Brain microvascular endothelial cell (primary cell): ENCODE results near the gene ZNF804B.

Experiments used
- DNase-seq: peaks from one replicate; pipeline ENCODE4 v3.0.0-alpha.2; 2020
- H3K27ac ChIP-seq: fragments of 250-450 bp; sonication (Bioruptor Pico); 2 replicates; pipeline ENCODE4 v1.5.1; 2020; ENCODE audit warnings: mild to moderate bottlenecking, moderate library complexity
- H3K27me3 ChIP-seq: fragments of 250-450 bp; sonication (Bioruptor Pico); replicated peaks from 2 replicates; pipeline ENCODE4 v1.5.1; 2020; ENCODE audit warnings: mild to moderate bottlenecking
- H3K36me3 ChIP-seq: fragments of 250-450 bp; sonication (Bioruptor Pico); replicated peaks from 2 replicates; pipeline ENCODE4 v1.5.1; 2020; ENCODE audit warnings: mild to moderate bottlenecking
- H3K4me3 ChIP-seq: 2 replicates; pipeline ENCODE4 v1.5.1; 2011; ENCODE audit warnings: low read depth, mild to moderate bottlenecking, control low read depth, low read length, moderate library complexity
- CTCF ChIP-seq: IDR thresholded peaks from 2 replicates; pipeline ENCODE4 v1.5.1; 2011; ENCODE audit warnings: low read depth, mild to moderate bottlenecking, moderate library complexity, low read length, control low read depth, inconsistent platforms; ENCODE audit errors: missing control alignments
- in situ Hi-C: cut with HindIII; loops from 2 replicates; pipeline ENCODE4 v1.10.0; 2017; ENCODE audit warnings: low sequenced_read_pairs, low pct_ligation_motif_present

Gene ZNF804B

GRCh38 chr7:88795553-88795952 is 36.1 kb downstream of the ZNF804B start, which contains the start of gene TEX47:
Gene TEX47, minus strand, starts transcription at chr7:88795737. Its CDS starts 795 bp downstream, at chr7:88794942.
- H3K36me3 ChIP-seq = no peaks in the 10 kb centered on the region
- no peak within 1 kb of the TSS for H3K27ac ChIP-seq
- no peaks in the 10 kb centered on the region for H3K27me3 ChIP-seq
- DNase-seq = no peak
- in situ Hi-C loops = no loop called here
- no peak within 1 kb of the TSS for H3K4me3 ChIP-seq
- TF ChIP-seq CTCF = no peak

GRCh38 chr7:88801046-88801445 is 41.5 kb downstream of the ZNF804B start:
- in situ Hi-C loops = no loop called here
- DNase-seq = no peak
- no peak overlapping the region for H3K27ac ChIP-seq
- no peaks in the 10 kb centered on the region for H3K27me3 ChIP-seq
- no peak overlapping the region for H3K4me3 ChIP-seq
- no peak for TF ChIP-seq CTCF
- H3K36me3 ChIP-seq = no peaks in the 10 kb centered on the region

GRCh38 chr7:88806280-88807037 is 47.0 kb downstream of the ZNF804B start:
- H3K4me3 ChIP-seq = no peak overlapping the region
- in situ Hi-C loops = no loop called here
- no peak overlapping the region for H3K27ac ChIP-seq

GRCh38 chr7:88818552-88818951 is 59.1 kb downstream of the ZNF804B start:
- Histone ChIP-seq H3K4me3 (no peak overlapping the region), H3K27ac (no peak overlapping the region), H3K36me3 (no peaks in the 10 kb centered on the region), H3K27me3 (no peaks in the 10 kb centered on the region)
- no peak for TF ChIP-seq CTCF
- in situ Hi-C loops = no loop called here
- no peak for DNase-seq

More at GRCh38 chr7:88806280-88807037, 47.0 kb downstream of the ZNF804B start:
- no peak for TF ChIP-seq CTCF
- Histone ChIP-seq H3K36me3 (no peaks in the 10 kb centered on the region), H3K27me3 (no peaks in the 10 kb centered on the region)
- no peak for DNase-seq

GRCh38 chr7:88826222-88826621 is 66.7 kb downstream of the ZNF804B start:
- no peak overlapping the region for H3K4me3 ChIP-seq
- in situ Hi-C loops = no loop called here
- no peaks in the 10 kb centered on the region for H3K27me3 ChIP-seq
- no peak for TF ChIP-seq CTCF
- no peak overlapping the region for H3K27ac ChIP-seq
- DNase-seq = no peak
- no peaks in the 10 kb centered on the region for H3K36me3 ChIP-seq
